ENCODE data around the gene CENPX. TPM values are rescaled to one million over a fixed set of nuclear protein-coding genes. Genes with fewer than 3 reads are reported as not detected.

Gene CENPX
- total RNA-seq, 1 experiment from 2014 or later: 187 TPM

- Histone ChIP-seq H3K36me3 (ENCODE audit: control insufficient read depth, insufficient read depth, low read length) (no peaks in the 10 kb centered on the region), H3K4me1 (ENCODE audit: control insufficient read depth, insufficient read depth, low read length) (peaks cover 5% of the 10 kb centered on the region; the same call in 1 of the 2 replicates), H3K9me3 (ENCODE audit: control insufficient read depth, insufficient read depth, low read depth, low read length) (peaks cover 5% of the 10 kb centered on the region; the same call in 1 of the 2 replicates), H3K27ac (ENCODE audit: low read length) (no peak overlapping the region), H3K27me3 (ENCODE audit: control insufficient read depth, insufficient read depth, low read length) (no peaks in the 10 kb centered on the region), H3K4me3 (ENCODE audit: low read depth in 2 of 2, low read length in 2 of 2) (no peak overlapping the region)
- no TSS peak for BruUV-seq (replicated peaks)
- ChIA-PET POLR2A (no interaction called here), CTCF (interaction anchor here (0.6 kb wide), 1 partner anchor 33 kb away, joined by 3 read pairs; no protein-coding TSS in a partner anchor)
- no peak for ATAC-seq
- DNase-seq (ENCODE audit: low read depth, low spot score): no peak
- TF ChIP-seq SIN3A (IDR thresholded peaks at IDR 0.05; ENCODE audit: borderline replicate concordance, insufficient read depth, low read depth, low read length) (no peak), CTCF (IDR thresholded peaks at IDR 0.05) (no peak), POLR2AphosphoS5 (IDR thresholded peaks at IDR 0.05; ENCODE audit: low read depth, low read length) (no peak)
- in situ Hi-C loops (cut with HindIII; ENCODE audit: low pct_unique_long_range_greater_than_20kb, low sequenced_read_pairs) (no loop called here), intact Hi-C loops (cut with micrococcal nuclease; ENCODE audit: unreplicated experiment) (no loop called here)
These were observed 53.5 kb downstream of the CENPX start for GRCh38 chr17:81968850-81969812.

Other genes with a start within 250 kb of the CENPX start
- 1.6 TPM for gene GCGR, start 218.7 kb downstream of the CENPX start, total RNA-seq (2021; ENCODE audit: unreplicated experiment)
- gene MCRIP1, start 189.6 kb downstream of the CENPX start, total RNA-seq (2021; ENCODE audit: unreplicated experiment): 115 TPM
- not detected for gene PPP1R27, start 187.8 kb downstream of the CENPX start, total RNA-seq (2021; ENCODE audit: unreplicated experiment)
- gene P4HB, start 162.3 kb downstream of the CENPX start, total RNA-seq (2021; ENCODE audit: unreplicated experiment): 759 TPM
- 420 TPM for gene ARHGDIA, start 151.5 kb downstream of the CENPX start, total RNA-seq (2021; ENCODE audit: unreplicated experiment)
- gene ALYREF, start 131.3 kb downstream of the CENPX start, total RNA-seq (2021; ENCODE audit: unreplicated experiment): 253 TPM
- 218 TPM for gene ANAPC11, start 131.2 kb downstream of the CENPX start, total RNA-seq (2021; ENCODE audit: unreplicated experiment)
- 3.9 TPM for gene NPB, start 120.6 kb downstream of the CENPX start, total RNA-seq (2021; ENCODE audit: unreplicated experiment)
- 91.2 TPM for gene PCYT2, start 111.5 kb downstream of the CENPX start, total RNA-seq (2021; ENCODE audit: unreplicated experiment)
- gene SIRT7, start 104.7 kb downstream of the CENPX start, total RNA-seq (2021; ENCODE audit: unreplicated experiment): 82.5 TPM
- gene MAFG, start 95.1 kb downstream of the CENPX start, total RNA-seq (2021; ENCODE audit: unreplicated experiment): 57.0 TPM
- 212 TPM for gene PYCR1, start 85.6 kb downstream of the CENPX start, total RNA-seq (2021; ENCODE audit: unreplicated experiment)
- gene MYADML2, start 75.6 kb downstream of the CENPX start, total RNA-seq (2021; ENCODE audit: unreplicated experiment): not detected
- 2.0 TPM for gene NOTUM, start 61.7 kb downstream of the CENPX start, total RNA-seq (2021; ENCODE audit: unreplicated experiment)
- gene ASPSCR1, start 45.2 kb downstream of the CENPX start, total RNA-seq (2021; ENCODE audit: unreplicated experiment): 64.7 TPM
- 29.9 TPM for gene LRRC45, start 427 bp upstream of the CENPX start, total RNA-seq (2021; ENCODE audit: unreplicated experiment)
- 39.4 TPM for gene RAC3, start 8.8 kb upstream of the CENPX start, total RNA-seq (2021; ENCODE audit: unreplicated experiment)
- gene DCXR, start 14.8 kb upstream of the CENPX start, total RNA-seq (2021; ENCODE audit: unreplicated experiment): 128 TPM
- 43.4 TPM for gene RFNG, start 28.9 kb upstream of the CENPX start, total RNA-seq (2021; ENCODE audit: unreplicated experiment)
- 175 TPM for gene GPS1, start 29.0 kb upstream of the CENPX start, total RNA-seq (2021; ENCODE audit: unreplicated experiment)
- 115 TPM for gene DUS1L, start 42.9 kb upstream of the CENPX start, total RNA-seq (2021; ENCODE audit: unreplicated experiment)
- 956 TPM for gene FASN, start 75.4 kb upstream of the CENPX start, total RNA-seq (2021; ENCODE audit: unreplicated experiment)
- 63.6 TPM for gene CCDC57, start 190.0 kb upstream of the CENPX start, total RNA-seq (2021; ENCODE audit: unreplicated experiment)
- gene SLC16A3, start 206.2 kb upstream of the CENPX start, total RNA-seq (2021; ENCODE audit: unreplicated experiment): 581 TPM